Endothelial cell of umbilical vein (primary cell): ENCODE results near the gene ZMIZ2. TPM values are rescaled to one million over a fixed set of nuclear protein-coding genes. Genes with fewer than 3 reads are reported as not detected.

Experiments used
- BruUV-seq: library from RNA; stranded (reverse); fragments of 400-500 nt; replicated peaks from 2 replicates; lab custom pipeline; 2021; lab: Mats Ljungman, UMichigan
- CTCF ChIA-PET: fragments of 300-600, 350-600 bp; sonication (Branson Sonifier 250); formaldehyde crosslinking; loops from one replicate; lab custom pipeline; 2021; ENCODE audit warnings: antibody characterized with exemption, inconsistent platforms; lab: Charles Lee
- POLR2A ChIA-PET: fragments of 300-600, 350-600 bp; sonication (Branson Sonifier 250); formaldehyde crosslinking; loops from one replicate; lab custom pipeline; 2021; ENCODE audit warnings: antibody characterized with exemption, inconsistent platforms; lab: Charles Lee
- DNase-seq: peaks from one replicate; pipeline ENCODE4 v3.0.0-alpha.2; 2011; ENCODE audit warnings: low read depth, low spot score
- FAIRE-seq: peaks from 2 replicates; lab custom pipeline; 2011; peaks lifted over from hg19 to GRCh38; lab: Jason Lieb, UNC
- H2AFZ ChIP-seq: 2 replicates; pipeline ENCODE4 v1.6.0; 2012; ENCODE audit warnings: low read depth, low read length, control low read depth, inconsistent platforms
- H3K27ac ChIP-seq: 2 replicates; pipeline ENCODE4 v1.5.1; 2011; ENCODE audit warnings: low read depth, mild to moderate bottlenecking, control low read depth, low read length, moderate library complexity; ENCODE audit not compliant: insufficient read depth
- H3K27me3 ChIP-seq, 2 experiments: 2 replicates each; pipeline versions ENCODE4 v1.6.0 to v1.6.1; 2011; ENCODE audit warnings: low read length in 2 of 2, mixed read lengths in 1 of 2; ENCODE audit not compliant: control insufficient read depth in 2 of 2, insufficient read depth in 2 of 2
- H3K36me3 ChIP-seq, 2 experiments: 2 replicates in 1 of 2; 3 replicates in 1 of 2; pipeline ENCODE4 v1.5.1; 2011; ENCODE audit warnings: low read length in 2 of 2, mild to moderate bottlenecking in 1 of 2, moderate library complexity in 1 of 2; ENCODE audit not compliant: control insufficient read depth in 2 of 2, insufficient read depth in 2 of 2; ENCODE audit errors: extremely low read depth in 1 of 2
- H3K4me1 ChIP-seq: 3 replicates; pipeline ENCODE4 v1.5.1; 2011; ENCODE audit warnings: mild to moderate bottlenecking, low read length; ENCODE audit not compliant: control insufficient read depth, insufficient read depth; ENCODE audit errors: extremely low read depth
- H3K4me2 ChIP-seq: 2 replicates; pipeline ENCODE4 v1.6.1; 2011; ENCODE audit warnings: low read length, control low read depth, mixed read lengths; ENCODE audit not compliant: insufficient read depth
- H3K4me3 ChIP-seq, 3 experiments: fragments of 200-600 bp in 1 of 3; sonication (generic), shearing (Covaris generic) in 1 of 3; replicated peaks in 1 of 3; 2 replicates each; pipeline ENCODE4 v1.5.1; 2011 to 2016; ENCODE audit warnings: control low read depth in 3 of 3, low read length in 3 of 3, mild to moderate bottlenecking in 2 of 3, inconsistent platforms in 1 of 3, low read depth in 1 of 3, moderate library complexity in 1 of 3; ENCODE audit not compliant: insufficient read depth in 1 of 3
- H3K79me2 ChIP-seq: 2 replicates; pipeline ENCODE4 v1.6.0; 2012; ENCODE audit warnings: low read length, inconsistent platforms; ENCODE audit not compliant: control insufficient read depth, insufficient read depth
- H3K9ac ChIP-seq: replicated peaks from 2 replicates; pipeline ENCODE3; 2011; ENCODE audit warnings: low read length, control low read depth; ENCODE audit not compliant: insufficient read depth; ENCODE audit errors: extremely low read depth
- H3K9me1 ChIP-seq: replicated peaks from 3 replicates; pipeline ENCODE4 v1.6.0; 2011; ENCODE audit warnings: mild to moderate bottlenecking, low read length; ENCODE audit not compliant: control insufficient read depth, insufficient read depth; ENCODE audit errors: extremely low read depth
- H3K9me3 ChIP-seq: replicated peaks from 2 replicates; pipeline ENCODE4 v1.5.1; 2012; ENCODE audit warnings: low read length, inconsistent platforms; ENCODE audit not compliant: control insufficient read depth, insufficient read depth
- H4K20me1 ChIP-seq: replicated peaks from 2 replicates; pipeline ENCODE3; 2011; ENCODE audit warnings: mild to moderate bottlenecking, low read length; ENCODE audit not compliant: control insufficient read depth, insufficient read depth; ENCODE audit errors: extremely low read depth
- FOS ChIP-seq: IDR thresholded peaks from 2 replicates; pipeline ENCODE4 v1.6.1; 2011; ENCODE audit warnings: mild to moderate bottlenecking, low read length, moderate library complexity, borderline replicate concordance; ENCODE audit not compliant: insufficient read depth
- GATA2 ChIP-seq: IDR thresholded peaks from 2 replicates; pipeline ENCODE4 v1.7.0; 2011; ENCODE audit warnings: low read depth, mild to moderate bottlenecking, moderate library complexity, mixed read lengths, low read length; ENCODE audit not compliant: insufficient read length, insufficient read depth
- MYC ChIP-seq: IDR thresholded peaks from one replicate; pipeline ENCODE4 v1.6.1; 2011; ENCODE audit warnings: mild to moderate bottlenecking, low read depth, low read length
- POLR2AphosphoS5 ChIP-seq: IDR thresholded peaks from 2 replicates; pipeline ENCODE4 v1.6.1; 2012; ENCODE audit warnings: low read depth, mild to moderate bottlenecking, control low read depth, low read length, moderate library complexity; ENCODE audit not compliant: insufficient read depth
- dilution Hi-C: fragments of 300-500 bp; cut with MboI; formaldehyde crosslinking; loops from one replicate; pipeline ENCODE4 v1.15.0; 2019; ENCODE audit warnings: low sequenced_read_pairs; ENCODE audit not compliant: extremely low pct_ligation_motif_present
- intact Hi-C: fragments of 100-400 bp; cut with micrococcal nuclease; formaldehyde crosslinking; loops from one replicate; pipeline ENCODE4 v1.10.0; 2022
- polyA plus RNA-seq, 4 experiments: library from polyadenylated mRNA; depleted of rRNA in 3 of 4; stranded (reverse) in 3 of 4; unstranded in 1 of 4; fragments of >200 nt; gene quantifications; 2 replicates each; pipeline versions ENCODE4 v1.2.1 to v1.2.3, GENCODE V29; 2011 to 2012; ENCODE audit warnings: missing spikeins in 1 of 4
- total RNA-seq: library from RNA; stranded (reverse); gene quantifications from 2 replicates; pipeline ENCODE4 v1.2.3, GENCODE V29; 2021

Gene ZMIZ2
- total and polyA plus RNA-seq, 2 donors (not counting 3 experiments of a cell fraction or from before 2014, with no cell fraction given): 30.6 to 87.5 TPM

- dilution Hi-C loops: no loop called here
- Histone ChIP-seq H3K9me3 (no peaks in the 10 kb centered on the region), H3K79me2 (no peaks in the 10 kb centered on the region), H3K9ac (no peak overlapping the region), H4K20me1 (no peaks in the 10 kb centered on the region), H3K9me1 (no peaks in the 10 kb centered on the region), H3K27ac (no peak overlapping the region), H3K27me3 (no peaks in the 10 kb centered on the region), H3K4me2 (no peak overlapping the region), H3K36me3 (peaks cover 7 to 84% of the 10 kb centered on the region in 2 experiments), H2AFZ (no peak overlapping the region), H3K4me1 (no peaks in the 10 kb centered on the region), H3K4me3 (no peak overlapping the region)
- FAIRE-seq: no peak
- DNase-seq: no peak
- POLR2A ChIA-PET: no interaction called here
- CTCF ChIA-PET: no interaction called here
- intact Hi-C loops: loop anchor here (1.0 kb wide), 1 partner anchor 175 kb away; no protein-coding TSS in a partner anchor
- BruUV-seq: no TSS peak
- no peak for TF ChIP-seq POLR2AphosphoS5
- TF ChIP-seq FOS: no peak
- TF ChIP-seq GATA2: no peak
Observed at GRCh38 chr7:44762726-44763522, 14.3 kb downstream of the ZMIZ2 start.

DNA sequence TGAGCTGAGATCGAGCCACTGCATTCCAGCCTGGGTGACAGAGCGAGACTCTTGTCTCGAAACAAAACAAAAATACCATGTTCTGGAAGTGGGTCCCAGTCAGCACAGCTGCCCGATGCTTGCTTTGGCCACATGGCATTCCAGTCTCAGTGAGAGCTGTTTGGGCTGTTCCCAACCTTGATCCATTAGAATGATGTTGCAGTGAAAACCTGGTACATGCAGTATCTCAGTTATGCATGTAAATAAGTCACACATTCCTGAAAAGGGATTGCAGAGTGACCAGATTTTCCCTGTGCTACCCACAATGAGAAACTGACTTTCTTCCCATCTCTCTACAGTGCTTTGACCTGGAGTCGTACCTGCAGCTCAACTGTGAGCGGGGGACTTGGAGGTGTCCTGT lies 15.4 kb downstream of the ZMIZ2 start:
- Histone ChIP-seq H3K9ac (no peak overlapping the region), H3K9me1 (no peaks in the 10 kb centered on the region), H3K4me3 (no peak overlapping the region), H4K20me1 (no peaks in the 10 kb centered on the region), H3K27ac (no peak overlapping the region), H3K4me1 (no peaks in the 10 kb centered on the region), H3K79me2 (no peaks in the 10 kb centered on the region), H3K36me3 (peaks cover 7 to 80% of the 10 kb centered on the region in 2 experiments), H3K4me2 (no peak overlapping the region), H3K9me3 (no peaks in the 10 kb centered on the region), H2AFZ (no peak overlapping the region), H3K27me3 (no peaks in the 10 kb centered on the region)
- ChIA-PET CTCF (interaction anchor here (0.9 to 1.1 kb wide), 3 partner anchors 13 to 83 kb away, joined by 3 to 4 read pairs (median 3); no protein-coding TSS in a partner anchor), POLR2A (no interaction called here)
- TF ChIP-seq MYC: no peak
- FAIRE-seq (no peak), DNase-seq (no peak)
- no TSS peak for BruUV-seq
- dilution Hi-C loops: no loop called here
- intact Hi-C loops: no loop called here
